GM10266 (cell line): Measurements from ENCODE around the gene SCYGR6.

Experiments used
- DNase-seq: peaks from one replicate; pipeline ENCODE4 v3.0.0; 2012; ENCODE audit errors: extremely low spot score
- CTCF ChIP-seq: IDR thresholded peaks from 2 replicates; pipeline ENCODE4 v1.5.1; 2012; ENCODE audit warnings: mild to moderate bottlenecking, low read depth; ENCODE audit not compliant: control insufficient read depth, insufficient read depth; ENCODE audit errors: missing control alignments

The SCYGR6 gene

GRCh38 chr2:227710986-227711385, 13.6 kb downstream of the SCYGR6 start:
- DNase-seq, result no peak
- no peak for TF ChIP-seq CTCF

DNA sequence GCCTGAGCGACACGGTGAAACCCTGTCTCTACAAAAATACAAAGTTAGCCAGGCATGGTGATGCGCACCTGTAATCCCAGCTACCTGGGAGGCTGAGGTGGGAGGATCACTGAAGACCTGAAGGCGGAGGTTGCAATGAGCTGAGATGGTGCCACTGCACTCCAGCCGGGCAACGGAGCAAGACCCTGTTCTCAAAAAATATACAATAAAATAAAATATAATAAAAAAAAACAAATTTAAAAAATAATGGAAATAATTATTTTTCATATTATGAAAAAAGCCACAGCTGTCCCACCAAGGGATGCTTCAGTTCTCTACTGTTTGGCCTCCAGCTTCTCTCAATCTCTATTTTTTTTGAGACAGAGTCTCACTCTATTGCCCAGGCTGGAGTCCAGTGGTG, 17.2 kb downstream of the SCYGR6 start:
- TF ChIP-seq CTCF, result no peak
- no peak for DNase-seq

- TF ChIP-seq CTCF, result no peak
- no peak for DNase-seq
Observed at GRCh38 chr2:227706859-227707258, 17.7 kb downstream of the SCYGR6 start.

- TF ChIP-seq CTCF, result no peak
- DNase-seq, result no peak
Observed at GRCh38 chr2:227703961-227704360, 20.6 kb downstream of the SCYGR6 start.

- TF ChIP-seq CTCF, result no peak
- DNase-seq, result no peak
Observed at GRCh38 chr2:227703280-227703732, 21.3 kb downstream of the SCYGR6 start.

DNA sequence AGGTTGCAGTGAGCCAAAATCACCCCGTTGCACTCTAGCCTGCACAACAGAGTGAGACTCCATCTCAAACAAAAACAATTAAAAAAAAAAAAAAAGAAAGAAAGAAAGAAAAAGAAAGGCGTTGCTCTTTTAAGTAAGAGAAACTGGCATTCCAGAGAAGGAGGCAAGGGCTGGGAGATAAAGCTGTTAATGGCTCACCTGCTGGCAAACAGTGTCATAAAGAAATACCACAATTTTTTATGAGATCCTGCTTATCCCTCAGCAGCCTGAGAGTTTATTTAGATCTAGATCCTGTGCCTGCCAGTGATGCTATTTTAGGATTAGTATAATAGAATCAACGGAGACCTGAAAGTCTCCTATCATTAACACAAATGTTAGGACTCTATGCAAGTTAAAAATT, 23.0 kb downstream of the SCYGR6 start:
- TF ChIP-seq CTCF, result no peak
- DNase-seq, result no peak

DNA sequence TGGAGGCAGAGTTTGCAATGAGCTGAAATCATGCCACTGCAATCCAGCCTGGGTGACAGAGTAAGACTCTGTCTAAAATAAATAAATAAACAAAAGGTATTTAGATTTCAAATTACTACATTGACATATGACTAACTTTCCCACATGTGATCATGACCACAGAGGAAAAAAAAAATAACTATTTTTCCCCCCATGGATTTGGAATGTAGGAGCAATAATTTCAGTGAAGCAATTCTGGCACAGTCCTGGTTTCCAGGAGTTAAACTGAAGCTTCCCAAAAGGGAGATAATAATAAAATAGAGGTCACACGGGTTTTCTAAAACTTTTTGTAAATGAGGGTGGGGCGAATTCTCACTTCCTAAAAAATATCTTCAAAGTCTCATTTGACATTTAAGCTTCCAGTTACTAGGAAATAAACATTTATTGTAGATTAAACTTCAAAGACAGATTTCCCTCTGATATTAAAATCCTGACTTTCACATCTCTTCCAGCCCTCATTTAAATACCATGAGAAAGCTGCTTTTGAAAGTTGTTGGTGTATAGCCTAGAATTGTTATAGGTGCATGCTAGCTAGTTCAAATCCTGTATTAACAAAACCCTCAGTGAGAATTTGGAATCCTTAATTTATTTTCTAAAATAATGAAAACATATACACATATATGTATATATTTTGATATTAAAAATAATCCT, 27.4 kb downstream of the SCYGR6 start:
- TF ChIP-seq CTCF, result no peak
- no peak for DNase-seq
